SK-N-SH (cell line): Measurements from ENCODE around the gene ABHD8. TPM values are rescaled to one million over a fixed set of nuclear protein-coding genes. Genes with fewer than 3 reads are reported as not detected.

ENCODE experiments used
- CTCF ChIA-PET: fragments of 300-600, 350-600 bp; formaldehyde crosslinking; extraction: SDS; loops from one replicate; lab custom pipeline; 2021; lab: Yijun Ruan, JAX
- POLR2A ChIA-PET: fragments of 350-600 bp; sonication (Branson Sonifier 250); formaldehyde crosslinking; extraction: SDS; loops from one replicate; lab custom pipeline; 2020; ENCODE audit warnings: antibody characterized with exemption, inconsistent platforms; lab: Yijun Ruan, JAX
- DNase-seq: peaks from one replicate; pipeline ENCODE4 v3.0.0; 2012
- H2AFZ ChIP-seq: fragments of 200-600 bp; sonication (generic); 2 replicates; pipeline ENCODE4 v1.8.1; 2016; ENCODE audit warnings: antibody characterized with exemption, mild to moderate bottlenecking, low read depth
- H3F3A ChIP-seq: fragments of 200-600 bp; sonication (generic); replicated peaks from 2 replicates; pipeline ENCODE3; 2016; ENCODE audit warnings: antibody characterized with exemption, mild to moderate bottlenecking; ENCODE audit not compliant: insufficient read depth
- H3K27ac ChIP-seq, 2 experiments: fragments of 200-500 bp in 1 of 2; fragments of 200-600 bp in 1 of 2; sonication (Bioruptor generic) in 1 of 2; sonication (generic), shearing (Covaris generic) in 1 of 2; 2 replicates each; pipeline versions ENCODE4 v1.5.1 to v1.6.1; 2014 to 2016; ENCODE audit warnings: low read depth in 2 of 2, inconsistent platforms in 1 of 2, low read length in 1 of 2, mild to moderate bottlenecking in 1 of 2, mixed read lengths in 1 of 2
- H3K27me3 ChIP-seq: fragments of 200-600 bp; sonication (generic), shearing (Covaris generic); 2 replicates; pipeline ENCODE4 v1.6.1; 2016; ENCODE audit warnings: mixed run types; ENCODE audit not compliant: insufficient read depth
- H3K36me3 ChIP-seq, 2 experiments: fragments of 200-500 bp in 1 of 2; fragments of 200-600 bp in 1 of 2; sonication (Bioruptor generic) in 1 of 2; sonication (generic) in 1 of 2; replicated peaks in 1 of 2; 2 replicates each; pipeline versions ENCODE3 to v1.5.1; 2014 to 2016; ENCODE audit warnings: low read length in 1 of 2, mild to moderate bottlenecking in 1 of 2; ENCODE audit not compliant: insufficient read depth in 2 of 2, control insufficient read depth in 1 of 2
- H3K4me1 ChIP-seq, 2 experiments: fragments of 200-500 bp in 1 of 2; fragments of 200-600 bp in 1 of 2; sonication (Bioruptor generic) in 1 of 2; sonication (generic), shearing (Covaris generic) in 1 of 2; 2 replicates each; pipeline versions ENCODE4 v1.5.1 to v1.6.1; 2014 to 2016; ENCODE audit warnings: low read depth in 1 of 2, low read length in 1 of 2, mixed run types in 1 of 2; ENCODE audit not compliant: insufficient read depth in 2 of 2, control insufficient read depth in 1 of 2
- H3K4me2 ChIP-seq: fragments of 200-600 bp; sonication (generic), shearing (Covaris generic); 2 replicates; pipeline ENCODE4 v1.6.1; 2017; ENCODE audit warnings: mixed run types
- H3K4me3 ChIP-seq, 2 experiments: fragments of 200-500 bp in 1 of 2; fragments of 200-600 bp in 1 of 2; sonication (Bioruptor generic) in 1 of 2; sonication (generic), shearing (Covaris generic) in 1 of 2; 2 replicates each; pipeline versions ENCODE4 v1.5.1 to v1.8.1; 2014 to 2016; ENCODE audit warnings: low read depth in 2 of 2, inconsistent platforms in 1 of 2, low read length in 1 of 2, mild to moderate bottlenecking in 1 of 2, mixed read lengths in 1 of 2, moderate library complexity in 1 of 2
- H3K79me2 ChIP-seq: fragments of 200-600 bp; sonication (generic); 2 replicates; pipeline ENCODE4 v1.8.1; 2017; ENCODE audit warnings: mild to moderate bottlenecking; ENCODE audit not compliant: insufficient read depth
- H3K9ac ChIP-seq: fragments of 200-600 bp; sonication (generic); 2 replicates; pipeline ENCODE4 v1.6.1; 2017; ENCODE audit warnings: mixed run types
- H3K9me2 ChIP-seq: fragments of 200-600 bp; sonication (generic); 2 replicates; pipeline ENCODE4 v1.6.1; 2017; ENCODE audit warnings: mixed run types
- H3K9me3 ChIP-seq: fragments of 200-600 bp; sonication (generic); 2 replicates; pipeline ENCODE4 v1.6.1; 2017; ENCODE audit warnings: mixed run types, mild to moderate bottlenecking, moderate library complexity
- H4K20me1 ChIP-seq: fragments of 200-600 bp; sonication (generic); 2 replicates; pipeline ENCODE4 v1.6.1; 2017; ENCODE audit warnings: mild to moderate bottlenecking, mixed run types; ENCODE audit not compliant: insufficient read depth
- MEF2A ChIP-seq: IDR thresholded peaks from 2 replicates; pipeline ENCODE4 v1.4.0; 2012; ENCODE audit warnings: low read depth, borderline replicate concordance
- MXI1 ChIP-seq: IDR thresholded peaks from 2 replicates; pipeline ENCODE4 v1.6.1; 2012; ENCODE audit warnings: mild to moderate bottlenecking, low read depth, low read length, improper control_type of control experiment
- NRF1 ChIP-seq: IDR thresholded peaks from 2 replicates; pipeline ENCODE4 v1.6.1; 2012; ENCODE audit warnings: low read depth, mild to moderate bottlenecking, low read length
- PBX3 ChIP-seq: IDR thresholded peaks from 2 replicates; pipeline ENCODE4; 2012
- POLR2AphosphoS5 ChIP-seq: IDR thresholded peaks from 2 replicates; pipeline ENCODE4 v1.6.1; 2012; ENCODE audit warnings: low read depth, low read length
- REST ChIP-seq: IDR thresholded peaks from 2 replicates; pipeline ENCODE4 v1.6.1; 2012; ENCODE audit warnings: mild to moderate bottlenecking, low read depth, low read length, moderate library complexity
- SMC3 ChIP-seq: IDR thresholded peaks from 2 replicates; pipeline ENCODE4 v1.6.1; 2012; ENCODE audit warnings: low read depth, low read length, improper control_type of control experiment
- WGBS: methylation state at CpG from one replicate; pipeline ENCODE4 v1.1.6; 2017; ENCODE audit warnings: low lambda C conversion rate; 5-methylcytosine and 5-hydroxymethylcytosine counted together
- polyA plus RNA-seq, 3 experiments: library from polyadenylated mRNA; depleted of rRNA; stranded (reverse); fragments of >200 nt; gene quantifications; 2 replicates each; pipeline ENCODE4 v1.2.3, GENCODE V29; 2012

The ABHD8 gene
- polyA plus RNA-seq, 1 of the 3 experiments (the other 2 are of a cell fraction) = 11.1 TPM

GRCh38 chr19:17245535-17245984 lies 57.7 kb downstream of the ABHD8 start, which contains the start of gene NR2F6:
Gene NR2F6 (minus strand): TSS chr19:17245919. CDS start chr19:17245220, 699 bp downstream.
- under 1% methylated on average over 20 of the region's 72 CpGs for WGBS
- H3K27me3 ChIP-seq = no peaks in the 10 kb centered on the region
- H3K79me2 ChIP-seq = peaks cover 47% of the 10 kb centered on the region
- TF ChIP-seq MXI1 (peak; percentile 39), POLR2AphosphoS5 (0 out of 2 replicates have a peak, but pooled peaks have one; percentile 11), SMC3 (no peak)
- TF ChIP-seq, all 33 proteins: peak for 2
- Histone ChIP-seq H3F3A (peaks cover 4% of the 10 kb centered on the region), H3K4me1 (peaks cover 6 to 25% of the 10 kb centered on the region in 2 experiments; a peak in 2 of 4 replicates), H3K4me3 (peak within 1 kb of the TSS; percentile 92 to 97), H2AFZ (peak within 1 kb of the TSS; percentile 83), H3K27ac (peak within 1 kb of the TSS; percentile 22 to 81; a peak in 3 of 4 replicates), H4K20me1 (peaks cover 16% of the 10 kb centered on the region; the same call in 1 of the 2 replicates), H3K9ac (peak within 1 kb of the TSS; percentile 67), H3K4me2 (peak within 1 kb of the TSS; percentile 99), H3K36me3 (peaks cover 1 to 3% of the 10 kb centered on the region in 2 experiments), H3K9me2 (no peaks in the 10 kb centered on the region), H3K9me3 (no peaks in the 10 kb centered on the region)
- ChIA-PET POLR2A (interaction anchor here (0.6 kb wide), 1 partner anchor 16 kb away, joined by 5 read pairs; no protein-coding TSS in a partner anchor), CTCF (no interaction called here)
- no peak for DNase-seq

- H3K79me2 ChIP-seq = peaks cover 54% of the 10 kb centered on the region
- H3K9me3 ChIP-seq = no peaks in the 10 kb centered on the region
- H3K4me3 ChIP-seq = peak overlapping the region; percentile 92 to 97
- peak overlapping the region; percentile 99 for H3K4me2 ChIP-seq
- TF ChIP-seq REST (0 out of 2 replicates have a peak, but pooled peaks have one; percentile 4), MEF2A (no peak), SMC3 (no peak), PBX3 (no peak), NRF1 (0 out of 2 replicates have a peak, but pooled peaks have one; percentile 34)
- no peaks in the 10 kb centered on the region for H3K27me3 ChIP-seq
- H4K20me1 ChIP-seq = peaks cover 16% of the 10 kb centered on the region; the same call in 1 of the 2 replicates
- peaks cover 3 to 7% of the 10 kb centered on the region in 2 experiments for H3K36me3 ChIP-seq
- POLR2A ChIA-PET = interaction anchor here (1.4 to 3.7 kb wide), 4 partner anchors 10 to 36 kb away, joined by 3 to 15 read pairs (median 8); partner anchors contain the start of genes ANKLE1, BABAM1 and USE1
- H3K9ac ChIP-seq = peak overlapping the region; percentile 67
- H3K9me2 ChIP-seq = no peaks in the 10 kb centered on the region
- peak overlapping the region; percentile 46; the same call in 1 of the 2 replicates for H2AFZ ChIP-seq
- CTCF ChIA-PET = interaction anchor here (1.1 to 3.1 kb wide), 3 partner anchors 9 to 38 kb away, joined by 3 to 13 read pairs (median 4); no protein-coding TSS in a partner anchor
- peaks cover 6 to 27% of the 10 kb centered on the region in 2 experiments; a peak in 2 of 4 replicates for H3K4me1 ChIP-seq
- peak; percentile 55 for DNase-seq
- 1% methylated on average over 14 of the region's 100 CpGs for WGBS
- H3F3A ChIP-seq = peaks cover 11% of the 10 kb centered on the region
- peak overlapping the region; percentile 34 to 81; a peak in 3 of 4 replicates for H3K27ac ChIP-seq
Measured at GRCh38 chr19:17244618-17245534, 58.3 kb downstream of the ABHD8 start.
